Measurements from ENCODE around the gene TGFBR1.

The TGFBR1 gene

DNA sequence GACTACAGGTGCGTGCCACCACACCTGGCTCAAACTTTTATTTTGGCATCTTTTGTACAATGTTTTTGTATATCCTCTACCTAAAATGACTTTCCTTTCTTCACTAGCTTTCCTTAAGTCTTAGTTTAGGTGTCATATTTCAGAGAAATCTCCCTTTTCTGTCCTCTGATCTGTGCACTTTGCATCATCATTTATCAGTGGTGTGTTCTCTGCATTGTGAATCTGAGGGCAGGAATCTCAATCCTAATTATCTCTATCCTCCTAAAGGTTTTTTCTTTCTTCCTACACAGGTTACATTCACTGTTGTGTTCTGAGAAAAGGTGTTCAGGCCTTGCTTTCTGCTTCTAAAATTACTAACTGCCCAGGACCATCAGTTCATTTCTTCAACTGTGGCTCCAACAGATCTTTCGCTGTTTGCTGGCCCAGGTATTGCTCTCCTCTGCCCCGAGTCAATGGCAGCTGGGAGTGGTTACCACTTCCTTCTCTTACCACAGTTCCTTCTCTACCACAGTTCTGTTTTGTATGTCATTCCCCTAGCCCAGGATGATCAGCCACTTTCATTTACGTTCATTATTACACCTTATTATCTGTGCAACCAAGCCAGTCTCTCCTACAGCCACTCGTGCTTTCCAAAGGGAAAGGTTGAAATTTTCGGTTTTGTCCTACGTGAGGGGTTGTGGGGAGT lies 14.0 kb downstream of the TGFBR1 start:
- DNase-seq = no peak
- no peaks in the 10 kb centered on the region for H3K27me3 ChIP-seq (ENCODE audit: insufficient read depth, low read depth, severe bottlenecking)
- no peak overlapping the region for H3K27ac ChIP-seq
- H3K9me3 ChIP-seq (ENCODE audit: severe bottlenecking) = no peaks in the 10 kb centered on the region
- TF ChIP-seq CTCF (IDR thresholded peaks at IDR 0.05; ENCODE audit: low read depth, low read length) = no peak
- no peak overlapping the region for H3K4me3 ChIP-seq (ENCODE audit: low read depth, low read length)
- H3K36me3 ChIP-seq = peaks cover 3% of the 10 kb centered on the region

DNA sequence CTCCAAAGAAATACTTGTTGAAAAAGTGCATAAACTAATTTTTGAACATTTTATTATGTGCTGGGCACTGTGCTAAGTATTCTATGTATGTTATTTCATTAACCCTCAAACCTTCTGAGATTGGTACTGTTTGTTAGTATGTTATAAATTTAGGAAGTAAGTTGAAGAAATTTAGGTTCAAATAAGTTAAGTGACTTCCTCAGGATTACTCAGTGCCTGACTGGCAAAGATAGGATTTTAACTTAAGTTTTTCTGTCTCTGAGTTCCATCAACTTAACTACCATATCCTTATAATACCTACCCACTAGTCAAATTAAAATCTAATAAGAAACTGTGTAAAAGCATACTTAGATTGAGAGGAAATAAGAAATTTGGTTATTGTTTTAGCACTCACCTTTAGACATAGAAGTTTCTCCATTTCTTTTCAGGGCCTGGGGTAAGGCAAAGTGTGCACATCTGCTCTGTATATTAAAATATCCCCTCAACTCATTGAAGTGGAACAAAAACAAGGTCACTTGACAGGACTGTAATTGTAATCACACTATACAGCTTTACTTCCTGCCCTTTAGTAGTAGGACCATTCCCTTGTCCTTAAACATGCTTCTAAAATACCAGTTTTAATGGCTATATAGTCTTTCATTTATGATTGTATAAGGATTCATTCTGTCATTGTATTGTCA lies 15.2 kb downstream of the TGFBR1 start:
- no peaks in the 10 kb centered on the region for H3K27me3 ChIP-seq (ENCODE audit: insufficient read depth, low read depth, severe bottlenecking)

GRCh38 chr9:99121604-99122003 lies 16.7 kb downstream of the TGFBR1 start:
- DNase-seq = no peak
- H3K9me3 ChIP-seq (ENCODE audit: severe bottlenecking) = no peaks in the 10 kb centered on the region
- H3K4me3 ChIP-seq (ENCODE audit: low read depth, low read length) = no peak overlapping the region
- peak overlapping the region; percentile 36 for H3K27ac ChIP-seq
- TF ChIP-seq CTCF (IDR thresholded peaks at IDR 0.05; ENCODE audit: low read depth, low read length) = no peak
- no peaks in the 10 kb centered on the region for H3K27me3 ChIP-seq (ENCODE audit: insufficient read depth, low read depth, severe bottlenecking)
- H3K36me3 ChIP-seq = peaks cover 3% of the 10 kb centered on the region

More for the DNA sequence above, 15.2 kb downstream of the TGFBR1 start:
- no peaks in the 10 kb centered on the region for H3K9me3 ChIP-seq (ENCODE audit: severe bottlenecking)
- peak overlapping the region; percentile 43 for H3K27ac ChIP-seq
- peaks cover 3% of the 10 kb centered on the region for H3K36me3 ChIP-seq
- no peak overlapping the region for H3K4me3 ChIP-seq (ENCODE audit: low read depth, low read length)
- TF ChIP-seq CTCF (IDR thresholded peaks at IDR 0.05; ENCODE audit: low read depth, low read length) = no peak
- no peak for DNase-seq

GRCh38 chr9:99124534-99125255 lies 19.8 kb downstream of the TGFBR1 start:
- Histone ChIP-seq H3K9me3 (ENCODE audit: severe bottlenecking) (peaks cover 5% of the 10 kb centered on the region), H3K4me3 (ENCODE audit: low read depth, low read length) (no peak overlapping the region), H3K36me3 (peaks cover under 1% of the 10 kb centered on the region), H3K27me3 (ENCODE audit: insufficient read depth, low read depth, severe bottlenecking) (no peaks in the 10 kb centered on the region), H3K27ac (no peak overlapping the region)
- TF ChIP-seq CTCF (IDR thresholded peaks at IDR 0.05; ENCODE audit: low read depth, low read length) = no peak
- no peak for DNase-seq

- no peak overlapping the region for H3K27ac ChIP-seq
Measured at GRCh38 chr9:99125446-99125845, 20.5 kb downstream of the TGFBR1 start.

More at GRCh38 chr9:99125446-99125845, 20.5 kb downstream of the TGFBR1 start:
- Histone ChIP-seq H3K9me3 (ENCODE audit: severe bottlenecking) (peaks cover 5% of the 10 kb centered on the region), H3K27me3 (ENCODE audit: insufficient read depth, low read depth, severe bottlenecking) (no peaks in the 10 kb centered on the region), H3K4me3 (ENCODE audit: low read depth, low read length) (no peak overlapping the region), H3K36me3 (peaks cover 6% of the 10 kb centered on the region)
- DNase-seq = no peak
- no peak for TF ChIP-seq CTCF (IDR thresholded peaks at IDR 0.05; ENCODE audit: low read depth, low read length)

Measured in WERI-Rb-1 (cell line).